ENCODE results near the gene UXS1.

The UXS1 gene

DNA sequence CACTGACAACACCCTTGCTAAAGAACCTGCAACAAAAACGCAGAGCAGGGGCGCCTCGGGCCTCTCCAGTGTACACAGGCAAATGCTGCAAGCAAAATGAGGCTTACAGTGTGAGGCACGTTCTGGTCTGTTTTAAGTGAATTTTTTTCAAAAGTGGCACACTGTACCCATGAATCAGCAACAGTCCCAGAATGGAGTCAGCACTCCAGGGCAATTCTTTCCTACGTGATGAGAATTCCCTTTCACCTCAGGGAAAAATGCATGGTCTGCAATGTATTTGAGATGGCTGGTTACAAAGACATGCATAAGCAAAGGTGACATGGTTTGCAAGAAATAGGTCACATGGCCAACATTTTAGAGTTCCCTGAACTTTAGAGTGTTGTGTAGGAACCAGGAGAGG lies 94.4 kb downstream of the UXS1 start:
- TF ChIP-seq, protein P1, sequence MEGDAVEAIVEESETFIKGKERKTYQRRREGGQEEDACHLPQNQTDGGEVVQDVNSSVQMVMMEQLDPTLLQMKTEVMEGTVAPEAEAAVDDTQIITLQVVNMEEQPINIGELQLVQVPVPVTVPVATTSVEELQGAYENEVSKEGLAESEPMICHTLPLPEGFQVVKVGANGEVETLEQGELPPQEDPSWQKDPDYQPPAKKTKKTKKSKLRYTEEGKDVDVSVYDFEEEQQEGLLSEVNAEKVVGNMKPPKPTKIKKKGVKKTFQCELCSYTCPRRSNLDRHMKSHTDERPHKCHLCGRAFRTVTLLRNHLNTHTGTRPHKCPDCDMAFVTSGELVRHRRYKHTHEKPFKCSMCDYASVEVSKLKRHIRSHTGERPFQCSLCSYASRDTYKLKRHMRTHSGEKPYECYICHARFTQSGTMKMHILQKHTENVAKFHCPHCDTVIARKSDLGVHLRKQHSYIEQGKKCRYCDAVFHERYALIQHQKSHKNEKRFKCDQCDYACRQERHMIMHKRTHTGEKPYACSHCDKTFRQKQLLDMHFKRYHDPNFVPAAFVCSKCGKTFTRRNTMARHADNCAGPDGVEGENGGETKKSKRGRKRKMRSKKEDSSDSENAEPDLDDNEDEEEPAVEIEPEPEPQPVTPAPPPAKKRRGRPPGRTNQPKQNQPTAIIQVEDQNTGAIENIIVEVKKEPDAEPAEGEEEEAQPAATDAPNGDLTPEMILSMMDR (IDR thresholded peaks at IDR 0.05): no peak
- Histone ChIP-seq H3K4me3 (no peak overlapping the region), H3K27ac (no peak overlapping the region)
- no peak for DNase-seq (ENCODE audit: low spot score)

DNA sequence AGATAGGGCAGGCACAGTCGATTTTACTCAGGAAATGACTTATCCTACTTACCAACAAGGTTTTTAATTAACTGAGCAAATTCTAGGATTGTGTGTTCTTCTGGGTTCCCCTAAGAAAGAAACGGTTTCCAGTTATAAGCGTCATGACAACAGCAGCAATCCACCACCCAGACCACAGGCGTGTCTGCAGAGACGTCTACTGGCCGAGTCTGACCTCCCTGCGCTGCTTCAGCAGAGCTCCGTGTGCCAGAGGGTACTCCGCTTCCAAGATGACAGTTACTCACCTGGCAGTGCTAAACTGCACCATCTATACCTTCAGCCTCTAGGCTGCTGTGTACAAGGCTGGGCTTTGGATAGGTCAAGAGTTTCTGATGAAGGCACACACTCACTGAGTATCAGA lies 95.4 kb downstream of the UXS1 start:
- no peak for DNase-seq (ENCODE audit: low spot score)
- TF ChIP-seq, protein P1 (IDR thresholded peaks at IDR 0.05): no peak
- Histone ChIP-seq H3K4me3 (no peak overlapping the region), H3K27ac (no peak overlapping the region)

DNA sequence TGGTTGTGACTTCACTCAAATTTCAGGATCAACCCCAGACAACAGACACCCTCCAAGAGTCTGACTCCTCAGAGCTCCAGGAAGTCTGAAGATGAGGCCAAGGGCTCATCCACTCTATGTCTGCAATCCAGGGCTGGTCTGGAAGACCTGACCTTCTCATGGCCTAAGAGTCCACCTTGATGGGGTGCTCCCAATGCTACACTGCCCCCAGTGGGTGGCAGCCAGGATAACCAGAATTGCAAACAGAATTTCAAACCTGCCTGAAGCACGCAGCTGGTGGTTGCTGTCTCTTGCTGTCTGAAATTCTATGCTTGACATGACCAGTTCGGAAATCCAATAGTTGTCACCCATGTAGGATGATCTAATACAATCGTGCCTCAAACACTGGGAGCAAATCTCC lies 96.0 kb downstream of the UXS1 start:
- DNase-seq (ENCODE audit: low spot score): no peak
- Histone ChIP-seq H3K4me3 (no peak overlapping the region), H3K27ac (no peak overlapping the region)
- TF ChIP-seq, protein P1 (IDR thresholded peaks at IDR 0.05): no peak

DNA sequence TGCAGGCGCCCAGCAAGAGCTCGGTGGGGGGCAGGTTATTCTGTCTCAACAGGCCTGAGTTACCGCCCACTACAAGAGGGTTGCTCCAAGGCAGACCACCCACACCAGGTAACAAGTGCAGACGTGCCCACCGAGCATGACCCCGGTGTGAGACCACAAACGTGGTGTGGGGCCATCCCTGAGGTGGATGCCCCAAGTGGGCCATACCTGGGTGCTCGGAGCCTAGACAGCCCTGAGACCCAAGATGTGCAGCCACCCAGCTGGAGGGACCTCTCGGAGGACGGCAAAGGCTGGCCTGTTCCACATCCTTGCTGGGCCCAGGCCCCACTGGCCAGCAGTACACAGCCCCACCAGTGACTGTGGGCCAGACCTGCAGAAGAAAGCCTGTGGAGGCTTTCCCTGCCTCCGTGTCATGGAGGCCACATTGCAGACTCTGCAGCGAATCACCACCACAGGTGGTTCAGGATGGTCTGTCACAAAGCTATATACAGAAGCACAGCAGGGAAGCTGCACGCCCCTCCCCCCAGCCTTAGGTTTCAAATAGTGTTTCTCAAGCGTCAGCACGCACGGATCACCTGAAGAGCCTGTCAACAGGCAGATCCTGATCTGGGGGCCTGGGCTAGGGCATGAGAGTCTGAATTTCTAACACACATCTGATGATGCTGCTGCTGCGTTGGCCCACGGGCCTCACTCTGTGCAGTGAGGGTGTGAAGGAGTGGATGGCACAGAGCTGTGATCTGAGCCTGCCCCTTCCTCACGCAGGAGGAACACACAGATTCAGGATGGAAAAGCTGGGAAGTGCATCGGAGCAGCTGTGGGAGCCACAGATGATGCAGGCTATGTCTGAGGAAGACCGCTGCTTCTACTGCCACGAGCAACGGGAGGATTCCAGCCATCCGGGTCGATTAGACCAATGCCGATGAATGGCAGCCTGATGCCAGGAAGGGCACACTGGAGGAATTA lies 96.8 kb downstream of the UXS1 start:
- no peak overlapping the region for H3K27ac ChIP-seq
- H3K4me3 ChIP-seq: no peak overlapping the region
- DNase-seq (ENCODE audit: low spot score): no peak
- TF ChIP-seq, protein P1 (IDR thresholded peaks at IDR 0.05): no peak

DNA sequence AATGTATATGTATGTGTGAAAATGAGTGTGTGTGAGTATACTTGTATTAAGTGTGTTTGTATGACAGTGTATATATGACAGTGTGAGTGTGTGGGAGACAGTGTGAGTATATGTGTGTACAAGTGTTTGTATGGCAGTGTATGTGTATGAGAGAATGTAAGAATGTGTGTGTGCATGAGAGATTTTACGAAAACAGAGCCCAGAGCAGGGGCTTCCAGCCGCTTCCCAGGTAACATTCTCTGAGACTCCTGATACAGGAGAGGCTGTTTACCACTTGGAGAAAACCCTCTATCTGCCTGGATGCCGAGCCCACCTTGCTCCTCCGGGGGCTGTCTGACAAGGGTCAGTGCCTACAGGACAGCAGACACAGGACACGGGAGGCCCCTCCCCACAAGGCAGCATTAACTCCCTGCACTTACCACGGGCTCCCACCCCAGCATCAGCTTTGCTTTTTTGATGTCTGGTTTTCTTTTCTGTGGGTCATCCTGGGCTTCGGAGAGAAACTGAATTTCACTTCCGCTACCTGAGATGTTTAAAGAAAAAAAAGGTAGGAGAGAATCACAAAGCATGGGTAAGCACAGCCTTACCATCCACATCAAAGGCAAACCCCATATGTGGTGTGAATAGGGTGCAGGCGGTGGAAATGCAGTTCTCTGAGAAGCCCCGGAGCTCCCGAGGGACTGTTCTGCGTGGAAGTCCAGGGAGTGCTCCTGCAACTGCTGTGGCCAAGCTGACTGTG lies 97.6 kb downstream of the UXS1 start:
- DNase-seq (ENCODE audit: low spot score): no peak
- H3K27ac ChIP-seq: peak overlapping the region in 1 of 2 donors; percentile 18
- TF ChIP-seq, protein P1 (IDR thresholded peaks at IDR 0.05): no peak
- H3K4me3 ChIP-seq: no peak overlapping the region

DNA sequence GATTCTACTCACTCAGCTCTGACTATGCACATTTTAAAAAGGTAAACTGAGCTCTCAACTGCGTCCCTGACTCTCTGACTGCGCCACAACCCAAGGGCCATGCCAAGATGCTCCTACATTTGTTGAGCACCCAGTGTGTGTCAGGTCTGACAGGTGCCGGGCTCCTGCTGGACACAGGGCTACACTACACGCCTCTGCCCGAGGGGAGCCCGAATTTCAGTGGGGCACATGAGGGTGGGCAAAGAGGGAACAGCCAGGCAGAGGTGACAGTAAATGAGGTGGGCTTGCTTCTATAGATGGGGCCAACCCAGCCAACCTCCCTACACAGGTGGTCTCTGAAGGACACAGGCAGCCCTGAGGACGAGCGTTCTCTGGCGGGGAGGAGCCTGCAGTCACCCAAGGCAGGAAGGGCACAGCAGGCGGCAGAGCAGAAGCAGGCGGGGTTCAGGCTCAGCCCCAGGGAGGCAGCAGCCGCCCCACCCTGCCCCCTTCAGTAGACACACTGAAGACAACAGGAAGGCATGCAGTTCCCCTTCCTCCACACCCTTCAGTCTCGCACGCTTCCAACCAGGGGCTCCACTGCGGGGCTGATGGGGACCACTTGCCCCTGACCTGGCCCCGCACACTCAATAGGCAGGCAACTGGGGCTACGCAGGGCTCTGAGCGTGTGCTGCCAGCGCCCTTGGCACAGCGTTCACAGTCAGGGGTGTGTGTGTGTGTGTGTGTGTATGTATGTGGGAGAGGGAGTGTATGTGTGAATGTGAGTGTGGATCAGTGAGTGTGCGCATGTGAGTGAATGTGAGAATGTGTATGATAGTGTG lies 98.4 kb downstream of the UXS1 start:
- peak overlapping the region in 1 of 2 donors; percentile 18 for H3K27ac ChIP-seq
- TF ChIP-seq, protein P1 (IDR thresholded peaks at IDR 0.05): no peak
- DNase-seq (ENCODE audit: low spot score): no peak
- H3K4me3 ChIP-seq: no peak overlapping the region

All from coronary artery (tissue), 2 donors.